CD4-positive, CD25-positive, alpha-beta regulatory T cell (primary cell): ENCODE data around the gene HNRNPUL1. TPM values are rescaled to one million over a fixed set of nuclear protein-coding genes. Genes with fewer than 3 reads are reported as not detected.
A peak's percentile ranks its signal among the peaks of the same experiment; 100 is the strongest.

Experiments
- ATAC-seq, 2 donors: fragments of 150-1000 bp; cut with Tn5 transposase; one replicate each; pipeline ENCODE4 v1.10.0; 2021; ENCODE audit warnings: low read depth in 2 of 2, moderate number of reproducible peaks in 2 of 2, moderate library complexity in 1 of 2
- DNase-seq, 3 donors: peaks; one replicate each; pipeline versions ENCODE4 v3.0.0 to v3.0.0-alpha.2; 2012 to 2022; ENCODE audit warnings: mixed read lengths in 1 of 3
- H3K27ac ChIP-seq: one replicate; pipeline ENCODE4 v1.7.0; 2013; ENCODE audit warnings: mild to moderate bottlenecking, low read length; ENCODE audit not compliant: insufficient read depth, poor library complexity, severe bottlenecking
- H3K27me3 ChIP-seq: one replicate; pipeline ENCODE4 v1.7.0; 2013; ENCODE audit warnings: low read length; ENCODE audit not compliant: control insufficient read depth, insufficient read depth
- H3K36me3 ChIP-seq: one replicate; pipeline ENCODE4 v1.7.0; 2013; ENCODE audit warnings: mild to moderate bottlenecking, low read length, moderate library complexity; ENCODE audit not compliant: control insufficient read depth, insufficient read depth
- H3K4me1 ChIP-seq: 2 replicates; pipeline ENCODE4 v1.7.0; 2013; ENCODE audit warnings: mild to moderate bottlenecking, low read length; ENCODE audit not compliant: insufficient read depth, control insufficient read depth, poor library complexity, severe bottlenecking
- H3K4me3 ChIP-seq: one replicate; pipeline ENCODE4 v1.7.0; 2013; ENCODE audit warnings: low read depth, mild to moderate bottlenecking, low read length, moderate library complexity
- H3K9me3 ChIP-seq, 2 experiments: 1 replicate in 1 of 2; 2 replicates in 1 of 2; pipeline ENCODE4 v1.7.0; 2013; ENCODE audit warnings: low read length in 2 of 2, mild to moderate bottlenecking in 1 of 2, moderate library complexity in 1 of 2; ENCODE audit not compliant: control insufficient read depth in 2 of 2
- H3K27ac Mint-ChIP-seq, 3 donors: one replicate each; pipeline ENCODE4 v1.8.0; 2020 to 2022; ENCODE audit warnings: mild to moderate bottlenecking in 3 of 3, mixed read lengths in 3 of 3, moderate library complexity in 2 of 3
- H3K27me3 Mint-ChIP-seq: one replicate; pipeline ENCODE4 v1.8.0; 2022; ENCODE audit warnings: mild to moderate bottlenecking, mixed read lengths
- H3K36me3 Mint-ChIP-seq: one replicate; pipeline ENCODE4 v1.8.0; 2020; ENCODE audit warnings: mixed read lengths
- H3K4me1 Mint-ChIP-seq, 4 donors: one replicate each; pipeline ENCODE4 v1.8.0; 2020 to 2022; ENCODE audit warnings: mixed read lengths in 4 of 4, mild to moderate bottlenecking in 1 of 4
- H3K4me3 Mint-ChIP-seq, 4 donors: one replicate each; pipeline ENCODE4 v1.8.0; 2020 to 2022; ENCODE audit warnings: mild to moderate bottlenecking in 4 of 4, mixed read lengths in 4 of 4, moderate library complexity in 3 of 4
- H3K9me3 Mint-ChIP-seq, 7 donors: one replicate each; pipeline ENCODE4 v1.8.0; 2020 to 2022; ENCODE audit warnings: mixed read lengths in 7 of 7, mild to moderate bottlenecking in 3 of 7, moderate library complexity in 2 of 7
- polyA plus RNA-seq, 4 donors: library from polyadenylated mRNA; unstranded; fragments of 300-500 nt; fragmentation: Illumina TruSeq; gene quantifications; one replicate each; pipeline ENCODE4 v1.2.3, GENCODE V29; 2021
- total RNA-seq: library from RNA; stranded (reverse); gene quantifications from one replicate; pipeline ENCODE4 v1.2.3, GENCODE V29; 2022

HNRNPUL1 gene
- total and polyA plus RNA-seq, 5 donors from 2014 or later, result 39.3 to 354 (median 50.4) TPM

DNA sequence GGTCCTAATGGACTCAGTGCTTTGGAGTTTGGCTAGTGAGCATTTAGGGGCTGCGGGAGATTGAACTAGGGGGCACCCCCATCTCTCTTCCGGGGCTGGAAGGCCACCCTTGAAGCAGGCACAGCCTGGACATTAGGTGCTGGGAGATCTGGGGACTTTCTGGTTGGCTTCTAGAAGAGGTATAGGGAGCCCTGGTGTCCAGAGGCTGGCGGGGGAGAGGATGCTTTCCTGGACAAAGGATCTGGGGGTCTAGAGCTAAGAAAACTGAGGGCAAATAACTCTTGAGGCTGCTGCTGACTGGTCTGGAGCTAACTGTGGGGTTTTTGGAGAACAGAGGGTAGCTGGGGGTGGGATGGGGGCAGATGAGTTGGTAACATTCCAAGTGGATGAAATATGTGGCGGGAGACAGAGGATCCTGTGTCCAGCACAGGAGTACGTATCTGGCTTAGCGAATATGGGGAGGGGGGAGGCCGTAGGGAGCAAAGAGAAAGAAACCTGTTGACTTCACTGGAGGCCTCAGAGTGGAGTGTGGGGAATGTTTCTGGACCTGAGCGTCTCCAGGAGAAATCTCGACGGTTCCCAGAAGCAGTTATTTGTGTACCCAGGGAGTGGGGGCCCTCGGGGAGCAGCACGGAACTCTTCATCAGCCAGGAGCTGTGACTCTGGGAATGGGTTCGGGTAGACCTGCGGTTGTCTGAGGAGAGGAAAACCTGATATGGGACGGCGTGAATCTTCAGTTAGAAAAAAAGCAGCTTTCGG is 1.4 kb downstream of the HNRNPUL1 start:
- H3K9me3 Mint-ChIP-seq, result peaks cover 0 to 4% (median 0%) of the 10 kb centered on the region in 7 donors
- peak overlapping the region; percentile 97 to 100 (median 98) for H3K27ac Mint-ChIP-seq
- no peaks in the 10 kb centered on the region for H3K9me3 ChIP-seq
- peaks cover 42% of the 10 kb centered on the region for H3K4me1 ChIP-seq
- DNase-seq (no peak), ATAC-seq (no peak)
- peaks cover 33% of the 10 kb centered on the region for H3K36me3 ChIP-seq
- H3K27ac ChIP-seq, result peak overlapping the region; percentile 100
- peak overlapping the region; percentile 86 to 98 (median 96) for H3K4me3 Mint-ChIP-seq
- H3K4me3 ChIP-seq, result peak overlapping the region; percentile 79
- peaks cover 6 to 43% (median 32%) of the 10 kb centered on the region in 4 donors for H3K4me1 Mint-ChIP-seq
- peaks cover 17% of the 10 kb centered on the region for H3K27me3 Mint-ChIP-seq
- H3K27me3 ChIP-seq, result no peaks in the 10 kb centered on the region
- H3K36me3 Mint-ChIP-seq, result peaks cover 15% of the 10 kb centered on the region

DNA sequence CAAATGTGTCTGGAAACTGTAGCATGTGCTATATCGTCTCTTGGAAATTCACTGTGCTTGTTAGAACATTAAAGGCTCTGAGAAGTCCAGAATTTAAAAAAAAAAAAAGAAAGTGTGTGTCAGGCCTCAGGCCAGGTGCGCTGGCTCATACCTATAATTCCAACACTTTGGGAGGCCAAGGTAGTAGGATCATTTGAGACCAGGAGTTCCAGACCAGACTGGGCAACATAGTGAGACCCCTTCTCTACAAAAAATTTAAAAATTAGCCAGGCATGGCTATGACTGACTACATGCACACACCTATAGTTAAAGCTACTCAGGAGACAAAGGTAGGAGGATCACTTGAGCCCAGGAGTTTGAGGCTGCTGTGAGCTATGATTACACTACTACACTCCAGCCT is 4.9 kb downstream of the HNRNPUL1 start:
- H3K27me3 ChIP-seq, result no peaks in the 10 kb centered on the region
- Mint-ChIP-seq H3K36me3 (peaks cover 44% of the 10 kb centered on the region), H3K27ac (no peak overlapping the region), H3K4me3 (no peak overlapping the region), H3K9me3 (no peaks in the 10 kb centered on the region), H3K27me3 (no peaks in the 10 kb centered on the region), H3K4me1 (peaks cover 0 to 38% (median 26%) of the 10 kb centered on the region in 4 donors)
- ATAC-seq (no peak), DNase-seq (no peak)
- H3K27ac ChIP-seq, result no peak overlapping the region
- H3K9me3 ChIP-seq, result no peaks in the 10 kb centered on the region
- peaks cover 27% of the 10 kb centered on the region for H3K4me1 ChIP-seq
- H3K4me3 ChIP-seq, result no peak overlapping the region
- peaks cover 68% of the 10 kb centered on the region for H3K36me3 ChIP-seq

DNA sequence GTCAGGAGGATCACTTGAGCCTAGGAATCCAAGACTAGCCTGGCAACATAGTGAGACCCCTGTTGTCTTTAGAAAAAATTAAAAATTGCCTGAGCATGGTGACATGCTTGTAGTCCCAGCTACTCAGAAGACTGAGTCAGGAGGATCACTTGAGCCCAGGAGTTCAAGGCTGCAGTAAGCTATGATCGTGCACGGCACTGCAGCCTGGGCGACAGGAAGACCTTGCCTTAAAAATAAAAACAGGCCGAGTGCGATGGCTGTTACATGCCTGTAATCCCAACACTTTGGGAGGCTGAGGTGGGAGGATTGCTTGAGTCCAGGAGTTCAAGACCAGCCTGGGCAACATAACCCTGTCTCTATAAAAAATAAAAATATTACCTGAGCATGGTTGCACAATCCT is 5.4 kb downstream of the HNRNPUL1 start:
- Mint-ChIP-seq H3K4me3 (no peak overlapping the region), H3K9me3 (no peaks in the 10 kb centered on the region), H3K36me3 (peaks cover 48% of the 10 kb centered on the region), H3K4me1 (peaks cover 0 to 36% (median 26%) of the 10 kb centered on the region in 4 donors), H3K27ac (no peak overlapping the region), H3K27me3 (no peaks in the 10 kb centered on the region)
- Histone ChIP-seq H3K27me3 (no peaks in the 10 kb centered on the region), H3K9me3 (no peaks in the 10 kb centered on the region), H3K27ac (no peak overlapping the region), H3K36me3 (peaks cover 73% of the 10 kb centered on the region), H3K4me3 (no peak overlapping the region), H3K4me1 (peaks cover 27% of the 10 kb centered on the region)
- DNase-seq (no peak), ATAC-seq (no peak)

DNA sequence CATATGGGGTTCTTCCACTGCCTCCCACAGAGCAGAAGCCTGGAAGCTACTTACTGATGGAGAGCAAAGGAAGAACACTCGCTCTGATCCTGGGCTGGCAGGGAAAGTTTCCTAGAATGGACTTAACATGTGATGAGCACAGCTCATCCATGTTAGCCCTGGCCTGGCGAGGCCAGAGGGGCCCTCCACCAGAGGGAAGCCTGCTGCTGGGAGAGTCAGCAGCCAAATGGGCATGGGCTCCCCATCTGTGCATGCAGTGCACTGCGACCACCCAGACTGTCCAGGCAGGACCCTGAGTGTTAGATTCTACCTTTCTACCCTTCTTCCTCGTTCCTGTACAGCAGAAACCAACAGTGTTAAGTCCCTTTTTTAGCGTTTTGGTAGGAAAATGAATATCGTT is 8.9 kb downstream of the HNRNPUL1 start:
- Mint-ChIP-seq H3K4me3 (peak overlapping the region in 1 of 4 donors; percentile 19), H3K9me3 (no peaks in the 10 kb centered on the region), H3K27ac (peak overlapping the region in 2 of 3 donors; percentile 17 to 84), H3K36me3 (peaks cover 53% of the 10 kb centered on the region), H3K4me1 (peaks cover 0 to 18% (median 3%) of the 10 kb centered on the region in 4 donors), H3K27me3 (no peaks in the 10 kb centered on the region)
- Histone ChIP-seq H3K4me3 (no peak overlapping the region), H3K27me3 (no peaks in the 10 kb centered on the region), H3K27ac (no peak overlapping the region), H3K4me1 (no peaks in the 10 kb centered on the region), H3K36me3 (peaks cover 96% of the 10 kb centered on the region), H3K9me3 (no peaks in the 10 kb centered on the region)
- DNase-seq (no peak), ATAC-seq (no peak)

DNA sequence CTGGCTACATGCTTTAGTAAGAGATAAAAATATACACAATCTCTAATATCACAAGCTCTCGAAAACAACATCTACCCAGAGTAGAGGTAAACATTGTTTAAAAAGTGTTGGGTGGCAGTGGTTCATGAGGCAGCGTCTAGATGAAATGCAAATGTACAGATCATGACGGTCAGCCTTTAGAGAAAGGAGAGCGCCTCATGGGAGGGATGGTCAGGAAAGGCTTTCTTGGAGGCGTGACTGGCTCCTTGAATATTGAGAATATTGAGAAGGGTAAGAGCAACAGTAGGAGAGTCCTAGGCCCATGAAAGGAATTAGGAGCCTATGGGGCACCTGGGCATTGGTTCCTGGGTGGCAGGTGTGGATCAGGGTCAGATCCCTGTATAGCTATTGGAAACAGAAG is 10.6 kb downstream of the HNRNPUL1 start:
- no peaks in the 10 kb centered on the region for H3K4me1 ChIP-seq
- no peak overlapping the region for H3K27ac Mint-ChIP-seq
- H3K36me3 ChIP-seq, result peaks cover 96% of the 10 kb centered on the region
- no peak overlapping the region for H3K27ac ChIP-seq
- DNase-seq (no peak), ATAC-seq (no peak)
- H3K27me3 ChIP-seq, result no peaks in the 10 kb centered on the region
- H3K4me1 Mint-ChIP-seq, result peaks cover 0 to 17% (median 2%) of the 10 kb centered on the region in 4 donors
- no peak overlapping the region for H3K4me3 Mint-ChIP-seq
- no peak overlapping the region for H3K4me3 ChIP-seq
- H3K27me3 Mint-ChIP-seq, result no peaks in the 10 kb centered on the region
- peaks cover 60% of the 10 kb centered on the region for H3K36me3 Mint-ChIP-seq
- H3K9me3 ChIP-seq, result no peaks in the 10 kb centered on the region
- no peaks in the 10 kb centered on the region for H3K9me3 Mint-ChIP-seq

DNA sequence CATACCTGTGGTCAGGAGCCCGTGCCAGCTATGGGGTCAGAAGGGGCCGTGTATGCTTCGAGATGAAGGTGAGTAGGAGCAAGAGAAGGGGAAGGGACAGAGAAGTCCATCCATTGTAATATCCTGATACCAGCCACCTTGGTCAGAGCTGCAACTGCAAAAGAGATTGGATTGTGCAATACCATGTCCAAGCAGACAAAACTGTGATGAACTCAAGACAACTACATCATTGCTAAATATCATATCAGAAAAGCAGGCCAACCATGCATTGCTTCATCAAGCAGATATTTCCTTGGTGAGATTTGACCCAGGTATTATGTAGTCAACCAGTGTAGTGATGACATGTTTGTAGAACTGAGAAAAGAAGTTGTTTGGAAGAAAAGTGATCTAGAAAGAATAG is 12.1 kb downstream of the HNRNPUL1 start:
- H3K36me3 Mint-ChIP-seq, result peaks cover 70% of the 10 kb centered on the region
- no peak overlapping the region for H3K27ac Mint-ChIP-seq
- H3K27me3 ChIP-seq, result no peaks in the 10 kb centered on the region
- H3K9me3 ChIP-seq, result no peaks in the 10 kb centered on the region
- DNase-seq, result no peak
- no peak overlapping the region for H3K4me3 Mint-ChIP-seq
- H3K4me1 ChIP-seq, result no peaks in the 10 kb centered on the region
- H3K27ac ChIP-seq, result no peak overlapping the region
- peaks cover 0 to 20% (median 2%) of the 10 kb centered on the region in 4 donors for H3K4me1 Mint-ChIP-seq
- no peak overlapping the region for H3K4me3 ChIP-seq
- peaks cover 97% of the 10 kb centered on the region for H3K36me3 ChIP-seq
- H3K9me3 Mint-ChIP-seq, result no peaks in the 10 kb centered on the region
- ATAC-seq, result no peak
- no peaks in the 10 kb centered on the region for H3K27me3 Mint-ChIP-seq

DNA sequence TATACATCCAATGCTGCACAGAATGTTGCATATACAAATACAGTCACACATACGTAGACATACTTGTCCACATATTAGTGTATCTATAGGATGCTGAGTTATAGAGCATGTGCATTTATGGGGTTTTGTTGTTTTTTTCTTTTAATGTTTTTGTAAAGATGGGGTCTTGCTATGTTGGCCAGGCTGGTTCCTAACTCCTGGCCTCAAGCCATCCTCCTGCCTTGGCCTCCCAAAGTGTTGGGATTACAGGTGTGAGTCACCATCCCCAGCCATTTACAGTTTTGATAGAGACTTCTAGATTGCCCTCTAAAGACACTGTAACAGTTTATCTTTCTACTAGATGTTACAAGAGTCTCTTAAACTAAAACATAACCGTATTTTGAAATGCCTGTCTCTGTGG is 14.3 kb downstream of the HNRNPUL1 start:
- Mint-ChIP-seq H3K4me1 (peaks cover 0 to 9% (median 0%) of the 10 kb centered on the region in 4 donors), H3K9me3 (no peaks in the 10 kb centered on the region), H3K27ac (no peak overlapping the region), H3K36me3 (peaks cover 60% of the 10 kb centered on the region), H3K4me3 (no peak overlapping the region), H3K27me3 (no peaks in the 10 kb centered on the region)
- H3K36me3 ChIP-seq, result peaks cover 88% of the 10 kb centered on the region
- ATAC-seq, result no peak
- no peaks in the 10 kb centered on the region for H3K4me1 ChIP-seq
- H3K4me3 ChIP-seq, result no peak overlapping the region
- H3K9me3 ChIP-seq, result no peaks in the 10 kb centered on the region
- H3K27ac ChIP-seq, result no peak overlapping the region
- no peaks in the 10 kb centered on the region for H3K27me3 ChIP-seq
- no peak for DNase-seq
